Measurements from ENCODE around the gene ARHGAP6. TPM values are rescaled to one million over a fixed set of nuclear protein-coding genes. Genes with fewer than 3 reads are reported as not detected.
A peak's percentile ranks its signal among the peaks of the same experiment; 100 is the strongest.

ARHGAP6 gene
- total and polyA plus RNA-seq, 8 donors = 2.2 to 26.4 (median 8.7) TPM

- 61 to 94% (median 77%) methylated on average over 2 of the region's 2 CpGs for WGBS, 5 donors
- TF ChIP-seq EP300 (IDR thresholded peaks at IDR 0.05) = no peak
- no peak for TF ChIP-seq POLR2AphosphoS5 (IDR thresholded peaks at IDR 0.05)
- TF ChIP-seq CTCF (IDR thresholded peaks at IDR 0.05) = no peak
- no peak for TF ChIP-seq POLR2A (IDR thresholded peaks at IDR 0.05)
- H3K4me1 ChIP-seq = no peaks in the 10 kb centered on the region
- peaks cover 0 to 4% (median 0%) of the 10 kb centered on the region in 4 donors for H3K9me3 ChIP-seq
- peaks cover 0 to 3% (median 0%) of the 10 kb centered on the region in 3 donors for H3K27me3 ChIP-seq
- no peak overlapping the region for H3K4me3 ChIP-seq
- no peaks in the 10 kb centered on the region for H3K36me3 ChIP-seq
- intact Hi-C loops (cut with DNase I; ENCODE audit: low total_unique reads) = no loop called here
- DNase-seq = no peak
- H3K27ac ChIP-seq = no peak overlapping the region
Observed at GRCh38 chrX:11575332-11575731, 90.4 kb downstream of the ARHGAP6 start.

GRCh38 chrX:11567528-11568220, 98.0 kb downstream of the ARHGAP6 start:
- no peaks in the 10 kb centered on the region for H3K36me3 ChIP-seq
- peaks cover 0 to 9% (median 0%) of the 10 kb centered on the region in 3 donors for H3K27me3 ChIP-seq
- H3K9me3 ChIP-seq = peaks cover 0 to 4% (median 0%) of the 10 kb centered on the region in 4 donors
- intact Hi-C loops (cut with DNase I; ENCODE audit: low total_unique reads) = no loop called here
- no peak for TF ChIP-seq CTCF (IDR thresholded peaks at IDR 0.05)
- TF ChIP-seq POLR2AphosphoS5 (IDR thresholded peaks at IDR 0.05) = no peak
- TF ChIP-seq POLR2A (IDR thresholded peaks at IDR 0.05) = no peak
- TF ChIP-seq EP300 (IDR thresholded peaks at IDR 0.05) = no peak
- no peak for DNase-seq
- no peak overlapping the region for H3K27ac ChIP-seq
- no peaks in the 10 kb centered on the region for H3K4me1 ChIP-seq
- 74 to 90% (median 84%) methylated on average over 7 of the region's 7 CpGs for WGBS, 5 donors
- H3K4me3 ChIP-seq = no peak overlapping the region

GRCh38 chrX:11566789-11567188, 98.9 kb downstream of the ARHGAP6 start:
- intact Hi-C loops (cut with DNase I; ENCODE audit: low total_unique reads) = no loop called here
- Histone ChIP-seq H3K4me1 (no peaks in the 10 kb centered on the region), H3K27ac (no peak overlapping the region), H3K36me3 (no peaks in the 10 kb centered on the region), H3K27me3 (peaks cover 0 to 9% (median 0%) of the 10 kb centered on the region in 3 donors), H3K9me3 (peaks cover 0 to 4% (median 0%) of the 10 kb centered on the region in 4 donors), H3K4me3 (no peak overlapping the region)
- no peak for TF ChIP-seq POLR2A (IDR thresholded peaks at IDR 0.05)
- DNase-seq = peak in 1 of 2 donors; percentile 6
- 78 to 89% (median 86%) methylated on average over 2 of the region's 2 CpGs for WGBS, 5 donors

- no peak for TF ChIP-seq POLR2A (IDR thresholded peaks at IDR 0.05)
- TF ChIP-seq EP300 (IDR thresholded peaks at IDR 0.05) = no peak
- no peak for TF ChIP-seq CTCF (IDR thresholded peaks at IDR 0.05)
- TF ChIP-seq POLR2AphosphoS5 (IDR thresholded peaks at IDR 0.05) = no peak
- intact Hi-C loops (cut with DNase I; ENCODE audit: low total_unique reads) = no loop called here
- DNase-seq = no peak
Observed at GRCh38 chrX:11566173-11566572, 99.5 kb downstream of the ARHGAP6 start.

GRCh38 chrX:11564546-11564945, 101.2 kb downstream of the ARHGAP6 start:
- Histone ChIP-seq H3K36me3 (no peaks in the 10 kb centered on the region), H3K4me1 (no peaks in the 10 kb centered on the region), H3K27ac (no peak overlapping the region), H3K9me3 (no peaks in the 10 kb centered on the region), H3K4me3 (no peak overlapping the region), H3K27me3 (peaks cover 0 to 9% (median 0%) of the 10 kb centered on the region in 3 donors)
- WGBS, 5 donors = 63 to 93% (median 69%) methylated on average over 1 of the region's 1 CpG
- TF ChIP-seq EP300 (IDR thresholded peaks at IDR 0.05) (no peak), POLR2A (IDR thresholded peaks at IDR 0.05) (no peak), POLR2AphosphoS5 (IDR thresholded peaks at IDR 0.05) (no peak)
- DNase-seq = no peak
- intact Hi-C loops (cut with DNase I; ENCODE audit: low total_unique reads) = no loop called here

More at GRCh38 chrX:11566173-11566572, 99.5 kb downstream of the ARHGAP6 start:
- Histone ChIP-seq H3K4me3 (no peak overlapping the region), H3K36me3 (no peaks in the 10 kb centered on the region), H3K4me1 (no peaks in the 10 kb centered on the region), H3K27me3 (peaks cover 0 to 9% (median 0%) of the 10 kb centered on the region in 3 donors), H3K9me3 (peaks cover 0 to 4% (median 0%) of the 10 kb centered on the region in 4 donors), H3K27ac (no peak overlapping the region)
